Measurements from ENCODE around the gene SSNA1.

The SSNA1 gene

DNA sequence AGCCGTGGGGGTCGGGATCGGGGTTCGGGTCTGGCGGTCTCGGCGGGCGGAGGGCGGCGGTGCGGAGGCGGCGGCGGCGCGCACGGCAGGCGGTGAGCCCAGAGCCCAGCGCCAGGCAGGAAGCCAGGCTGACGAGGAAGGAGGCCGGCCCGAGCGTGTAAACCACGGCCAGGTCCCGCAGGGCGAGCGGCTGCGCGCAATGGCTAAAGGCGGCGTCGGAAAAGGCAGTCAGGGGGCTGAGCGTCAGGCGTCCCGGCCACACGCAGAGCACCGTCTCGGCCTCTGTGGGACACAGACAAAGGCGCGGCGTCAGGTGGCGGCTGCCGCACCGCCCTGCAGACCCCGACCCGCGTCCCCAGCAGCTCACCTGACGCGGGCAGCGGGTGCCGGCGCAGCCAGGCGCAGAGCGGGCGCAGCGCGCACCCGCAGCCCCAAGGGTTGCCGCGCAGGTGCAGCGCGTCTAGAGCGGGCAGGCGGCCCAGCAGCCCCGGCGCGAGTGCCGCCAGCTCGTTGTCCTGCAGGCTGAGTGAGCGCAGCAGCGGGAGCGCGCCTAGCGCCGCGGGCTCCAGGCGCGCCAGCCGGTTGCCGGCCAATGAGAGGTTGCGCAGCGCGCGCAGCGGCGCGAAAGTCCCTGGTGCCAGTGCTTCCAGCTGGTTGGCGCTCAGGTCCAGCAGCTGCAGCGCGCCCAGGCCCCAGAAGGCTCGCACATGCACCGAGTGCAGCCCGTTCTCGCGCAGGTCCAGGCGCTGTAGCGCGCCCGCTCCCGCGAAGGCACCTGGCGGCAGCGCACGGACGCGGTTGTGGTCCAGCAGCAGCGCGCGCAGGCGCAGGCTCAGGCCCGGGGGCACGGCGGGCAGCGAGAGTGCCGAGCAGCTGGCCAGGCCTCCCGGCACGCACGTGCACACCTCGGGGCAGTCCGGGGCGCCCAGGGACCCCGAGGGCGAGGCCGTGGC is 19.3 kb upstream of the SSNA1 start:
- ChIA-PET CTCF (interaction anchor here (0.6 to 1.8 kb wide), 5 partner anchors 21 to 99 kb away, joined by 3 to 6 read pairs (median 4); partner anchors contain the start of gene RNF224), POLR2A (interaction anchor here (1.1 to 7.4 kb wide), 8 partner anchors 10 to 72 kb away, joined by 3 to 53 read pairs (median 10); partner anchors contain the start of genes ANAPC2, SSNA1 and TUBB4B)
- no peaks in the 10 kb centered on the region; the same call in 1 of the 2 replicates for H3K4me1 ChIP-seq (ENCODE audit: control insufficient read depth, insufficient read depth, low read length)
- no peak overlapping the region; the same call in 1 of the 2 replicates for H3K27ac ChIP-seq (ENCODE audit: extremely low read depth, low read depth, low read length)
- peak overlapping the region; percentile 40 for H3K4me3 ChIP-seq (ENCODE audit: low read depth, low read length)
- H3K9me3 ChIP-seq (ENCODE audit: control insufficient read depth, insufficient read depth, low read depth, low read length): no peaks in the 10 kb centered on the region
- H3K36me3 ChIP-seq (ENCODE audit: control insufficient read depth in 2 of 2, insufficient read depth in 1 of 2, low read length in 2 of 2): peaks cover 0 to 3% of the 10 kb centered on the region in 2 experiments; a peak in 1 of 3 replicates
- no peak for TF ChIP-seq ZNF792 (tag by site-specific recombination; IDR thresholded peaks at IDR 0.05)
- no peak for TF ChIP-seq ZNF585B (tag by site-specific recombination; IDR thresholded peaks at IDR 0.05)
- TF ChIP-seq ZBTB8A (tag by site-specific recombination; IDR thresholded peaks at IDR 0.05): peak; percentile 80
- TF ChIP-seq ZNF664 (tag by site-specific recombination; IDR thresholded peaks at IDR 0.05): no peak
- TF ChIP-seq ZBTB17 (tag by site-specific recombination; IDR thresholded peaks at IDR 0.05): peak; percentile 61; the same call in 1 of the 2 replicates
- TF ChIP-seq, protein P1, sequence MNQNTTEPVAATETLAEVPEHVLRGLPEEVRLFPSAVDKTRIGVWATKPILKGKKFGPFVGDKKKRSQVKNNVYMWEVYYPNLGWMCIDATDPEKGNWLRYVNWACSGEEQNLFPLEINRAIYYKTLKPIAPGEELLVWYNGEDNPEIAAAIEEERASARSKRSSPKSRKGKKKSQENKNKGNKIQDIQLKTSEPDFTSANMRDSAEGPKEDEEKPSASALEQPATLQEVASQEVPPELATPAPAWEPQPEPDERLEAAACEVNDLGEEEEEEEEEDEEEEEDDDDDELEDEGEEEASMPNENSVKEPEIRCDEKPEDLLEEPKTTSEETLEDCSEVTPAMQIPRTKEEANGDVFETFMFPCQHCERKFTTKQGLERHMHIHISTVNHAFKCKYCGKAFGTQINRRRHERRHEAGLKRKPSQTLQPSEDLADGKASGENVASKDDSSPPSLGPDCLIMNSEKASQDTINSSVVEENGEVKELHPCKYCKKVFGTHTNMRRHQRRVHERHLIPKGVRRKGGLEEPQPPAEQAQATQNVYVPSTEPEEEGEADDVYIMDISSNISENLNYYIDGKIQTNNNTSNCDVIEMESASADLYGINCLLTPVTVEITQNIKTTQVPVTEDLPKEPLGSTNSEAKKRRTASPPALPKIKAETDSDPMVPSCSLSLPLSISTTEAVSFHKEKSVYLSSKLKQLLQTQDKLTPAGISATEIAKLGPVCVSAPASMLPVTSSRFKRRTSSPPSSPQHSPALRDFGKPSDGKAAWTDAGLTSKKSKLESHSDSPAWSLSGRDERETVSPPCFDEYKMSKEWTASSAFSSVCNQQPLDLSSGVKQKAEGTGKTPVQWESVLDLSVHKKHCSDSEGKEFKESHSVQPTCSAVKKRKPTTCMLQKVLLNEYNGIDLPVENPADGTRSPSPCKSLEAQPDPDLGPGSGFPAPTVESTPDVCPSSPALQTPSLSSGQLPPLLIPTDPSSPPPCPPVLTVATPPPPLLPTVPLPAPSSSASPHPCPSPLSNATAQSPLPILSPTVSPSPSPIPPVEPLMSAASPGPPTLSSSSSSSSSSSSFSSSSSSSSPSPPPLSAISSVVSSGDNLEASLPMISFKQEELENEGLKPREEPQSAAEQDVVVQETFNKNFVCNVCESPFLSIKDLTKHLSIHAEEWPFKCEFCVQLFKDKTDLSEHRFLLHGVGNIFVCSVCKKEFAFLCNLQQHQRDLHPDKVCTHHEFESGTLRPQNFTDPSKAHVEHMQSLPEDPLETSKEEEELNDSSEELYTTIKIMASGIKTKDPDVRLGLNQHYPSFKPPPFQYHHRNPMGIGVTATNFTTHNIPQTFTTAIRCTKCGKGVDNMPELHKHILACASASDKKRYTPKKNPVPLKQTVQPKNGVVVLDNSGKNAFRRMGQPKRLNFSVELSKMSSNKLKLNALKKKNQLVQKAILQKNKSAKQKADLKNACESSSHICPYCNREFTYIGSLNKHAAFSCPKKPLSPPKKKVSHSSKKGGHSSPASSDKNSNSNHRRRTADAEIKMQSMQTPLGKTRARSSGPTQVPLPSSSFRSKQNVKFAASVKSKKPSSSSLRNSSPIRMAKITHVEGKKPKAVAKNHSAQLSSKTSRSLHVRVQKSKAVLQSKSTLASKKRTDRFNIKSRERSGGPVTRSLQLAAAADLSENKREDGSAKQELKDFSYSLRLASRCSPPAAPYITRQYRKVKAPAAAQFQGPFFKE (tag by site-specific recombination; IDR thresholded peaks at IDR 0.05; ENCODE audit: borderline replicate concordance): no peak
- TF ChIP-seq, protein P2, sequence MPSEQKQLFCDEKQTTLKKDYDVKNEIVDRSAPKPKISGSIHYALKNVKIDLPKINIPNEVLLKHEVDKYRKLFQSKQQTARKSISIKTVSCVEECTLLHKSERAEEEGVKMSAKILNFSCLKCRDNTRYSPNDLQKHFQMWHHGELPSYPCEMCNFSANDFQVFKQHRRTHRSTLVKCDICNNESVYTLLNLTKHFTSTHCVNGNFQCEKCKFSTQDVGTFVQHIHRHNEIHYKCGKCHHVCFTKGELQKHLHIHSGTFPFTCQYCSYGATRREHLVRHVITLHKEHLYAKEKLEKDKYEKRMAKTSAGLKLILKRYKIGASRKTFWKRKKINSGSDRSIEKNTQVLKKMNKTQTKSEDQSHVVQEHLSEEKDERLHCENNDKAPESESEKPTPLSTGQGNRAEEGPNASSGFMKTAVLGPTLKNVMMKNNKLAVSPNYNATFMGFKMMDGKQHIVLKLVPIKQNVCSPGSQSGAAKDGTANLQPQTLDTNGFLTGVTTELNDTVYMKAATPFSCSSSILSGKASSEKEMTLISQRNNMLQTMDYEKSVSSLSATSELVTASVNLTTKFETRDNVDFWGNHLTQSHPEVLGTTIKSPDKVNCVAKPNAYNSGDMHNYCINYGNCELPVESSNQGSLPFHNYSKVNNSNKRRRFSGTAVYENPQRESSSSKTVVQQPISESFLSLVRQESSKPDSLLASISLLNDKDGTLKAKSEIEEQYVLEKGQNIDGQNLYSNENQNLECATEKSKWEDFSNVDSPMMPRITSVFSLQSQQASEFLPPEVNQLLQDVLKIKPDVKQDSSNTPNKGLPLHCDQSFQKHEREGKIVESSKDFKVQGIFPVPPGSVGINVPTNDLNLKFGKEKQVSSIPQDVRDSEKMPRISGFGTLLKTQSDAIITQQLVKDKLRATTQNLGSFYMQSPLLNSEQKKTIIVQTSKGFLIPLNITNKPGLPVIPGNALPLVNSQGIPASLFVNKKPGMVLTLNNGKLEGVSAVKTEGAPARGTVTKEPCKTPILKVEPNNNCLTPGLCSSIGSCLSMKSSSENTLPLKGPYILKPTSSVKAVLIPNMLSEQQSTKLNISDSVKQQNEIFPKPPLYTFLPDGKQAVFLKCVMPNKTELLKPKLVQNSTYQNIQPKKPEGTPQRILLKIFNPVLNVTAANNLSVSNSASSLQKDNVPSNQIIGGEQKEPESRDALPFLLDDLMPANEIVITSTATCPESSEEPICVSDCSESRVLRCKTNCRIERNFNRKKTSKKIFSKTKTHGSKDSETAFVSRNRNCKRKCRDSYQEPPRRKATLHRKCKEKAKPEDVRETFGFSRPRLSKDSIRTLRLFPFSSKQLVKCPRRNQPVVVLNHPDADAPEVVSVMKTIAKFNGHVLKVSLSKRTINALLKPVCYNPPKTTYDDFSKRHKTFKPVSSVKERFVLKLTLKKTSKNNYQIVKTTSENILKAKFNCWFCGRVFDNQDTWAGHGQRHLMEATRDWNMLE (tag by site-specific recombination; conservative IDR thresholded peaks at IDR 0.05; ENCODE audit: low read depth): no peak
- no peak for TF ChIP-seq ZFP41 (tag by site-specific recombination; IDR thresholded peaks at IDR 0.05; ENCODE audit: borderline replicate concordance)
- TF ChIP-seq, protein P3, sequence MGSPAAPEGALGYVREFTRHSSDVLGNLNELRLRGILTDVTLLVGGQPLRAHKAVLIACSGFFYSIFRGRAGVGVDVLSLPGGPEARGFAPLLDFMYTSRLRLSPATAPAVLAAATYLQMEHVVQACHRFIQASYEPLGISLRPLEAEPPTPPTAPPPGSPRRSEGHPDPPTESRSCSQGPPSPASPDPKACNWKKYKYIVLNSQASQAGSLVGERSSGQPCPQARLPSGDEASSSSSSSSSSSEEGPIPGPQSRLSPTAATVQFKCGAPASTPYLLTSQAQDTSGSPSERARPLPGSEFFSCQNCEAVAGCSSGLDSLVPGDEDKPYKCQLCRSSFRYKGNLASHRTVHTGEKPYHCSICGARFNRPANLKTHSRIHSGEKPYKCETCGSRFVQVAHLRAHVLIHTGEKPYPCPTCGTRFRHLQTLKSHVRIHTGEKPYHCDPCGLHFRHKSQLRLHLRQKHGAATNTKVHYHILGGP (tag by site-specific recombination; IDR thresholded peaks at IDR 0.05): no peak
- no peak for TF ChIP-seq ZNF473 (tag by site-specific recombination; IDR thresholded peaks at IDR 0.05)
- TF ChIP-seq, protein P4, sequence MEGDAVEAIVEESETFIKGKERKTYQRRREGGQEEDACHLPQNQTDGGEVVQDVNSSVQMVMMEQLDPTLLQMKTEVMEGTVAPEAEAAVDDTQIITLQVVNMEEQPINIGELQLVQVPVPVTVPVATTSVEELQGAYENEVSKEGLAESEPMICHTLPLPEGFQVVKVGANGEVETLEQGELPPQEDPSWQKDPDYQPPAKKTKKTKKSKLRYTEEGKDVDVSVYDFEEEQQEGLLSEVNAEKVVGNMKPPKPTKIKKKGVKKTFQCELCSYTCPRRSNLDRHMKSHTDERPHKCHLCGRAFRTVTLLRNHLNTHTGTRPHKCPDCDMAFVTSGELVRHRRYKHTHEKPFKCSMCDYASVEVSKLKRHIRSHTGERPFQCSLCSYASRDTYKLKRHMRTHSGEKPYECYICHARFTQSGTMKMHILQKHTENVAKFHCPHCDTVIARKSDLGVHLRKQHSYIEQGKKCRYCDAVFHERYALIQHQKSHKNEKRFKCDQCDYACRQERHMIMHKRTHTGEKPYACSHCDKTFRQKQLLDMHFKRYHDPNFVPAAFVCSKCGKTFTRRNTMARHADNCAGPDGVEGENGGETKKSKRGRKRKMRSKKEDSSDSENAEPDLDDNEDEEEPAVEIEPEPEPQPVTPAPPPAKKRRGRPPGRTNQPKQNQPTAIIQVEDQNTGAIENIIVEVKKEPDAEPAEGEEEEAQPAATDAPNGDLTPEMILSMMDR (tag by site-specific recombination; IDR thresholded peaks at IDR 0.05): peak; percentile 64
- TF ChIP-seq ZNF133 (tag by site-specific recombination; IDR thresholded peaks at IDR 0.05): no peak
- TF ChIP-seq HOXD13 (CRISPR knock-in tag; IDR thresholded peaks at IDR 0.05; ENCODE audit: borderline replicate concordance): no peak
- TF ChIP-seq, protein P5, sequence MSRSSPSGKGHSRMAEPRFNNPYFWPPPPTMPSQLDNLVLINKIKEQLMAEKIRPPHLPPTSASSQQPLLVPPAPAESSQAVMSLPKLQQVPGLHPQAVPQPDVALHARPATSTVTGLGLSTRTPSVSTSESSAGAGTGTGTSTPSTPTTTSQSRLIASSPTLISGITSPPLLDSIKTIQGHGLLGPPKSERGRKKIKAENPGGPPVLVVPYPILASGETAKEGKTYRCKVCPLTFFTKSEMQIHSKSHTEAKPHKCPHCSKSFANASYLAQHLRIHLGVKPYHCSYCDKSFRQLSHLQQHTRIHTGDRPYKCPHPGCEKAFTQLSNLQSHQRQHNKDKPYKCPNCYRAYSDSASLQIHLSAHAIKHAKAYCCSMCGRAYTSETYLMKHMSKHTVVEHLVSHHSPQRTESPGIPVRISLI (tag by site-specific recombination; IDR thresholded peaks at IDR 0.05): no peak
- no peak for TF ChIP-seq ZNF404 (tag by site-specific recombination; IDR thresholded peaks at IDR 0.05)
- TF ChIP-seq, protein P6, sequence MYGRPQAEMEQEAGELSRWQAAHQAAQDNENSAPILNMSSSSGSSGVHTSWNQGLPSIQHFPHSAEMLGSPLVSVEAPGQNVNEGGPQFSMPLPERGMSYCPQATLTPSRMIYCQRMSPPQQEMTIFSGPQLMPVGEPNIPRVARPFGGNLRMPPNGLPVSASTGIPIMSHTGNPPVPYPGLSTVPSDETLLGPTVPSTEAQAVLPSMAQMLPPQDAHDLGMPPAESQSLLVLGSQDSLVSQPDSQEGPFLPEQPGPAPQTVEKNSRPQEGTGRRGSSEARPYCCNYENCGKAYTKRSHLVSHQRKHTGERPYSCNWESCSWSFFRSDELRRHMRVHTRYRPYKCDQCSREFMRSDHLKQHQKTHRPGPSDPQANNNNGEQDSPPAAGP (tag by site-specific recombination; IDR thresholded peaks at IDR 0.05): no peak
- peak; percentile 34; the same call in 1 of the 2 replicates for TF ChIP-seq GLIS2 (tag by site-specific recombination; IDR thresholded peaks at IDR 0.05)
- TF ChIP-seq ZNF530 (tag by site-specific recombination; IDR thresholded peaks at IDR 0.05; ENCODE audit: low read depth): no peak

Measured in HEK293 (cell line).